ENCODE data around the gene CHCHD4. TPM values are rescaled to one million over a fixed set of nuclear protein-coding genes. Genes with fewer than 3 reads are reported as not detected.

CHCHD4 gene
- total RNA-seq, 2 donors from 2014 or later, result 14.5 to 25.4 TPM

DNA sequence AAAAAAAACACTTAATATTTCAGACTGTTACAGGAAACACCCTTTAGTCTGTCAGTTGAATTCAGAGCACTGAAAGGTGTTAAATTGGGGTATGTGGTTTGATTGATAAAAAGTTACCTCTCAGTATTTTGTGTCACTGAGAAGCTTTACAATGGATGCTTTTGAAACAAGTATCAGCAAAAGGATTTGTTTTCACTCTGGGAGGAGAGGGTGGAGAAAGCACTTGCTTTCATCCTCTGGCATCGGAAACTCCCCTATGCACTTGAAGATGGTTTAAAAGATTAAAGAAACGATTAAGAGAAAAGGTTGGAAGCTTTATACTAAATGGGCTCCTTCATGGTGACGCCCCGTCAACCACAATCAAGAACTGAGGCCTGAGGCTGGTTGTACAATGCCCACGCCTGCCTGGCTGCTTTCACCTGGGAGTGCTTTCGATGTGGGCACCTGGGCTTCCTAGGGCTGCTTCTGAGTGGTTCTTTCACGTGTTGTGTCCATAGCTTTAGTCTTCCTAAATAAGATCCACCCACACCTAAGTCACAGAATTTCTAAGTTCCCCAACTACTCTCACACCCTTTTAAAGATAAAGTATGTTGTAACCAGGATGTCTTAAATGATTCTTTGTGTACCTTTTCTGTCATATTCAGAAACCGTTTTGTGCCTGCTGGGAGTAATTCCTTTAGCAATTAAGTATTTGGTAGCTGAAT, 18.0 kb upstream of the CHCHD4 start:
- H3K4me3 ChIP-seq, result no peak overlapping the region
- H3K36me3 ChIP-seq, result peaks cover 3% of the 10 kb centered on the region
- H3K9ac ChIP-seq (ENCODE audit: low read depth in 2 of 2, low read length in 2 of 2), result no peak overlapping the region
- peaks cover 11% of the 10 kb centered on the region for H3K4me1 ChIP-seq
- TF ChIP-seq CTCF (IDR thresholded peaks at IDR 0.05), result no peak
- intact Hi-C loops (cut with DNase I), result no loop called here
- peak overlapping the region; percentile 3 for H3K27ac ChIP-seq
- no peak for DNase-seq
- H3K9me3 ChIP-seq, result no peaks in the 10 kb centered on the region
- H3K27me3 ChIP-seq, result no peaks in the 10 kb centered on the region

GRCh38 chr3:14141602-14142341, 17.1 kb upstream of the CHCHD4 start:
- no peak for DNase-seq
- peaks cover 4% of the 10 kb centered on the region for H3K36me3 ChIP-seq
- H3K4me3 ChIP-seq, result no peak overlapping the region
- no peaks in the 10 kb centered on the region for H3K9me3 ChIP-seq
- no peaks in the 10 kb centered on the region for H3K27me3 ChIP-seq
- peaks cover 11% of the 10 kb centered on the region for H3K4me1 ChIP-seq
- no peak overlapping the region for H3K9ac ChIP-seq (ENCODE audit: low read depth in 2 of 2, low read length in 2 of 2)
- H3K27ac ChIP-seq, result no peak overlapping the region
- no peak for TF ChIP-seq CTCF (IDR thresholded peaks at IDR 0.05)
- intact Hi-C loops (cut with DNase I), result no loop called here

DNA sequence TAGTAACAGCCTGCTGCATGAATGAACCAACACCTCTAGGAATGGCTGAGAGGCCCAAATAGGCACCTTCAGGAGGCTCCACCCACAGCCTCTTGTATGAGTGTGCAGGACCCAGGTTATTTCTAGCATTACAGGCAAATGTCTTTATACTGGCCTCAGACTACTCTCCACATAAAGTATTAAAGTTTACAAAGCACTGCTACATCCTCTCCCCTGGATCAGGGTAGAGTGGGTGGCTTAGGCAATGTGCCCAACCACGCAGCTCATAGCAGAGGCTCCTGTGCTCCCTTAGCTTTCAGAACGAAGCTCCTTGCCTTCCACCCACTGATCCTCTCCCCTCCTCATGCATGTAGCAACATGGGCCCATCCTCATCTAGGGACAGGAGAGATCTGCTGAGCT, 16.5 kb upstream of the CHCHD4 start:
- H3K4me1 ChIP-seq, result peaks cover 11% of the 10 kb centered on the region
- no peak overlapping the region for H3K4me3 ChIP-seq
- intact Hi-C loops (cut with DNase I), result no loop called here
- TF ChIP-seq CTCF (IDR thresholded peaks at IDR 0.05), result no peak
- H3K9me3 ChIP-seq, result no peaks in the 10 kb centered on the region
- peaks cover 7% of the 10 kb centered on the region for H3K36me3 ChIP-seq
- H3K9ac ChIP-seq (ENCODE audit: low read depth in 2 of 2, low read length in 2 of 2), result no peak overlapping the region
- H3K27ac ChIP-seq, result no peak overlapping the region
- no peak for DNase-seq
- H3K27me3 ChIP-seq, result no peaks in the 10 kb centered on the region

DNA sequence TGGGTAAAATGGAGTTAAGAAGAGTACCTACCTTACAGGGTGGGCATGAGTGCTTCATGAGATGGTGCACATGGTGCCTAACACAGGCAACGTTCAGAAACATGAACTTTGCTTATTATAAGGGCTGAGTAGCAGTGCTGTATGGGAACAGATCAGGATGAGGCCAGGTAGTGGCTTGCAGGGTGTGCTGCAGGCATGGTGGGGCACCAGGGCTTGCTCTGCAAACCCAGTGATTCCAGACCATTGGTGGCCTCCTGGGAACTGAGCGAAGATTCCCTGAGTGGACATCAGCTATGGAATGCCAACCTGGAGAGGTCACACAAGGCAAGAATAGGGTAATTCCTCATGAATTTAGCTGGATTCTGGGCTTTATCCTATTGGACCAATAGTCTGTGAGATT, 16.0 kb upstream of the CHCHD4 start:
- Histone ChIP-seq H3K27me3 (no peaks in the 10 kb centered on the region), H3K4me1 (peaks cover 11% of the 10 kb centered on the region), H3K36me3 (peaks cover 11% of the 10 kb centered on the region), H3K9me3 (no peaks in the 10 kb centered on the region), H3K9ac (ENCODE audit: low read depth in 2 of 2, low read length in 2 of 2) (no peak overlapping the region), H3K4me3 (no peak overlapping the region), H3K27ac (no peak overlapping the region)
- TF ChIP-seq CTCF (IDR thresholded peaks at IDR 0.05), result no peak
- intact Hi-C loops (cut with DNase I), result no loop called here
- no peak for DNase-seq

GRCh38 chr3:14139771-14140170, 15.1 kb upstream of the CHCHD4 start:
- Histone ChIP-seq H3K4me3 (no peak overlapping the region), H3K9me3 (no peaks in the 10 kb centered on the region), H3K4me1 (peaks cover 6% of the 10 kb centered on the region), H3K27ac (no peak overlapping the region), H3K27me3 (no peaks in the 10 kb centered on the region), H3K9ac (ENCODE audit: low read depth in 2 of 2, low read length in 2 of 2) (no peak overlapping the region), H3K36me3 (peaks cover 14% of the 10 kb centered on the region)
- intact Hi-C loops (cut with DNase I), result no loop called here
- no peak for TF ChIP-seq CTCF (IDR thresholded peaks at IDR 0.05)
- DNase-seq, result no peak

All from colonic mucosa (tissue), 4 donors.